ENCODE measurements around the gene RIC8A.
A peak's percentile ranks its signal among the peaks of the same experiment; 100 is the strongest.

The RIC8A gene

GRCh38 chr11:250274-250673 lies 42.8 kb downstream of the RIC8A start:
- no peak for DNase-seq (ENCODE audit: extremely low read depth, low read depth)
- TF ChIP-seq CTCF (IDR thresholded peaks at IDR 0.05; ENCODE audit: low read depth, low read length) = no peak

DNA sequence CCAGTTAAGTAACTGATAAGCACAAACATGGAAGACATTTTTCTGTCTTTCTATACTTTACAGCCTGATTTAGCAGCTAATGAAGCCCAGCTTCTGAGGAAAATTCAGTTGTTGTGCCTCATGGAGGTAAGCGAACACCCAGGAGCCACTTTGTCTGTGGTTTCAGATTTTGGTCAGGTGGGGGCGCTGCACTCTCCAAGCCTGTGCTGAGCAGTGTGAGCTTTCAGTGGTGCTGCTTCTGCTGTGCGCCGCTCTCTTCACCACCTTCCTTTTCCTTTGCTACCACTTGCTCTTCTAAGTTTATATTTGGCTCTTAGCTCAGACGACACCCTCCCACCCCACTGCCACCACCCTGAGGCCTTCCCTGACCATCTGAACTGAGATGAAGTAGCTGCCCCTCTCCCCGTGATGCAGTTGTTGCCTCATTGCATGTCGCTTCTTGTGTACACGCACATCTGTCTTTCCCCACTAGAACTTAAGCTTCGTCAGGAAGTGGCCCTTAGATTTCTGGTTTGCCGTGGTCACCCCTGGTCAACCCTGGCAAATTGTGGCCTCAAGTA lies 43.3 kb downstream of the RIC8A start:
- no peak for DNase-seq (ENCODE audit: extremely low read depth, low read depth)
- TF ChIP-seq CTCF (IDR thresholded peaks at IDR 0.05; ENCODE audit: low read depth, low read length) = peak; percentile 61

- no peak for TF ChIP-seq CTCF (IDR thresholded peaks at IDR 0.05; ENCODE audit: low read depth, low read length)
- DNase-seq (ENCODE audit: extremely low read depth, low read depth) = no peak
These were observed 44.0 kb downstream of the RIC8A start for GRCh38 chr11:251550-251949.

- no peak for DNase-seq (ENCODE audit: extremely low read depth, low read depth)
- TF ChIP-seq CTCF (IDR thresholded peaks at IDR 0.05; ENCODE audit: low read depth, low read length) = no peak
These were observed 45.2 kb downstream of the RIC8A start for GRCh38 chr11:252666-253065.

DNA sequence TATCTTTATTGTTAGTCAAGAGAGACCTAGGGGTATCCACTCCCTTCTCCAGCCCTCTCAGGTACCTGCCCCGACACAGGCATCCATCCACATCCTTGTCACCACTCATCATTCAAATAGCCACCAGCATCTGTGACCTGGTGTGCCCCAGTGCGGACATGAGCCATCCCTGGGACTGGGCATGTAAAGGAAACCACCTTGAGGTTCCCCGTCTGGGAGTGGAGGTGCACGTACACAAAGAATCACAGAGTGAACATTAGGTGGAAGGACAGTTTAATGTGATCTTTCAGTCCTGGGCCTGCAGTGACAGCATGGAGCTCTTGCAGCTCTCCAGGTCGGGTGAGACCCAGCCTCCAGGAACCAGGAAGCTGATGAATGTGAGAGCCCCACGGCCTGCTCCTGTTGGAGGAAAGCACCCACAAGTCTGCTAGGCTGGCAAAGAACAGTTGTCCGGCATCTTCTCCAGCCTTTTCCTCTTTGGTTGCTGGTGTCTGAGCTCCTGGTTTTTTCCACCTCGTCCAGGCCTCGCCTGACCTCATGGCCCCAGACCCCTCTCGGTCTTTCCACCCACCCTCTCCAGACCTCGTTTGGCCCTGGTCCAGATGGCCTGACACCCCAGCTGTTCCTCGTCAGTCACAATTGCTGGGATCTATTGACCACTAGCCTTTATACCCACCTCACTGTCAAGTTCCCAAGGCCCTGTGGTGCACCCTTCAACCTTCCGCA lies 45.8 kb downstream of the RIC8A start:
- TF ChIP-seq CTCF (IDR thresholded peaks at IDR 0.05; ENCODE audit: low read depth, low read length) = no peak
- no peak for DNase-seq (ENCODE audit: extremely low read depth, low read depth)

GRCh38 chr11:253886-254270 lies 46.4 kb downstream of the RIC8A start:
- no peak for DNase-seq (ENCODE audit: extremely low read depth, low read depth)
- TF ChIP-seq CTCF (IDR thresholded peaks at IDR 0.05; ENCODE audit: low read depth, low read length) = no peak

GRCh38 chr11:255176-255575 lies 47.7 kb downstream of the RIC8A start:
- no peak for DNase-seq (ENCODE audit: extremely low read depth, low read depth)
- no peak for TF ChIP-seq CTCF (IDR thresholded peaks at IDR 0.05; ENCODE audit: low read depth, low read length)
